HepG2 (cell line): Measurements from ENCODE around the gene BBLN. TPM values are rescaled to one million over a fixed set of nuclear protein-coding genes. Genes with fewer than 3 reads are reported as not detected.

Source experiments
- ATF6 ChIP-seq: sonication (generic); formaldehyde crosslinking; conservative IDR thresholded peaks from 2 replicates; pipeline ENCODE4 v1.4.0; 2020; ENCODE audit warnings: missing genetic modification reagents
- CREM ChIP-seq, 2 experiments: sonication (generic) in 1 of 2; formaldehyde crosslinking in 1 of 2; IDR thresholded peaks; 2 replicates each; pipeline versions ENCODE4 v1.4.0 to v1.6.1; 2016 to 2020; ENCODE audit warnings: antibody characterized with exemption in 1 of 2, mild to moderate bottlenecking in 1 of 2, missing genetic modification reagents in 1 of 2
- ETV5 ChIP-seq: IDR thresholded peaks from 2 replicates; pipeline ENCODE4 v1.6.1; 2018; ENCODE audit warnings: missing biosample characterization, missing genetic modification reagents, inconsistent platforms, borderline replicate concordance
- GLI4 ChIP-seq: sonication (generic); formaldehyde crosslinking; IDR thresholded peaks from 2 replicates; pipeline ENCODE4 v1.5.1; 2020; ENCODE audit warnings: missing genetic modification reagents, mild to moderate bottlenecking, moderate library complexity, borderline replicate concordance
- GPBP1L1 ChIP-seq: sonication (generic); formaldehyde crosslinking; IDR thresholded peaks from 2 replicates; pipeline ENCODE4 v1.5.0; 2020; ENCODE audit warnings: mild to moderate bottlenecking, missing genetic modification reagents
- HMG20B ChIP-seq: conservative IDR thresholded peaks from 2 replicates; pipeline ENCODE4 v1.6.1; 2016; ENCODE audit warnings: missing genetic modification reagents, missing compliant biosample characterization
- IRF9 ChIP-seq: sonication (generic); formaldehyde crosslinking; IDR thresholded peaks from 2 replicates; pipeline ENCODE4 v1.8.0; 2022; ENCODE audit warnings: missing genetic modification reagents, mild to moderate bottlenecking, borderline replicate concordance
- JDP2 ChIP-seq: sonication (generic); formaldehyde crosslinking; IDR thresholded peaks from 2 replicates; pipeline ENCODE4 v1.8.1; 2022; ENCODE audit warnings: missing genetic modification reagents, borderline replicate concordance
- MTERF4 ChIP-seq: sonication (generic); formaldehyde crosslinking; IDR thresholded peaks from 2 replicates; pipeline ENCODE4 v1.8.0; 2023; ENCODE audit warnings: mild to moderate bottlenecking, missing genetic modification reagents
- NPAS2 ChIP-seq: sonication (generic); formaldehyde crosslinking; IDR thresholded peaks from 2 replicates; pipeline ENCODE4 v1.8.0; 2022; ENCODE audit warnings: mild to moderate bottlenecking, missing genetic modification reagents, borderline replicate concordance
- RFX1 ChIP-seq: fragments of 450-650 bp; IDR thresholded peaks from 2 replicates; pipeline ENCODE4 v1.6.1; 2017
- RNF219 ChIP-seq: sonication (generic); formaldehyde crosslinking; IDR thresholded peaks from 2 replicates; pipeline ENCODE4 v1.5.0; 2020; ENCODE audit warnings: mild to moderate bottlenecking, missing genetic modification reagents
- STAT5B ChIP-seq: sonication (generic); formaldehyde crosslinking; IDR thresholded peaks from 2 replicates; pipeline ENCODE4 v1.4.0; 2020; ENCODE audit warnings: missing genetic modification reagents
- YEATS4 ChIP-seq: sonication (generic); formaldehyde crosslinking; IDR thresholded peaks from 2 replicates; pipeline ENCODE4 v1.4.0; 2020; ENCODE audit warnings: missing genetic modification reagents, borderline replicate concordance
- ZBTB20 ChIP-seq: sonication (generic); formaldehyde crosslinking; IDR thresholded peaks from 2 replicates; pipeline ENCODE4 v1.8.1; 2023; ENCODE audit warnings: missing genetic modification reagents, low read depth, mild to moderate bottlenecking, borderline replicate concordance
- ZNF337 ChIP-seq: sonication (generic); formaldehyde crosslinking; IDR thresholded peaks from 2 replicates; pipeline ENCODE4 v1.5.1; 2020; ENCODE audit warnings: missing genetic modification reagents, low read depth, mild to moderate bottlenecking, borderline replicate concordance
- ZNF503 ChIP-seq: sonication (generic); formaldehyde crosslinking; IDR thresholded peaks from 2 replicates; pipeline ENCODE4 v1.4.0; 2020; ENCODE audit warnings: missing genetic modification reagents
- ZNF619 ChIP-seq: sonication (generic); formaldehyde crosslinking; IDR thresholded peaks from 2 replicates; pipeline ENCODE4 v1.4.0; 2020; ENCODE audit warnings: mild to moderate bottlenecking, missing genetic modification reagents
- ZNF724P ChIP-seq: sonication (generic); formaldehyde crosslinking; IDR thresholded peaks from 2 replicates; pipeline ENCODE4 v1.8.0; 2022; ENCODE audit warnings: missing genetic modification reagents, borderline replicate concordance
- ZNF816 ChIP-seq: sonication (generic); formaldehyde crosslinking; IDR thresholded peaks from 2 replicates; pipeline ENCODE4 v1.8.0; 2022; ENCODE audit warnings: missing genetic modification reagents, mild to moderate bottlenecking, borderline replicate concordance
- polyA plus RNA-seq, 8 experiments: library from polyadenylated mRNA; depleted of rRNA in 3 of 8; stranded (reverse) in 7 of 8; unstranded in 1 of 8; fragments of >200 nt; fragmentation: Illumina TruSeq in 4 of 8; extraction: Trizol in 4 of 8; gene quantifications; 2 replicates each; pipeline versions ENCODE4 v1.2.1 to v1.2.3, GENCODE V29; 2011 to 2016; ENCODE audit warnings: low read depth in 4 of 8, missing spikeins in 1 of 8, mixed read lengths in 1 of 8; ENCODE audit not compliant: insufficient read depth in 1 of 8
- total RNA-seq, 5 experiments: library from RNA; depleted of rRNA; stranded (reverse); fragments of >200 nt; fragmentation: Illumina TruSeq; extraction: Trizol; gene quantifications; 2 replicates each; pipeline ENCODE4 v1.2.3, GENCODE V29; 2016; ENCODE audit warnings: low read depth in 1 of 5

The BBLN gene
- total and polyA plus RNA-seq, 2 of the 13 experiments (the other 11 are each of a cell fraction or from before 2014, with no cell fraction given), result 27.6 to 33.1 TPM

- TF ChIP-seq MTERF4 (CRISPR knock-in tag) (no peak; the same call in 1 of the 2 replicates), GPBP1L1 (CRISPR knock-in tag) (no peak), ZNF724P (CRISPR knock-in tag) (no peak), ETV5 (CRISPR knock-in tag) (no peak), HMG20B (CRISPR knock-in tag) (no peak), RNF219 (CRISPR knock-in tag) (no peak), ZNF619 (CRISPR knock-in tag) (no peak), CREM (IDR thresholded peaks at IDR 0.05) (no peak), CREM (CRISPR knock-in tag; IDR thresholded peaks at IDR 0.05) (no peak), ATF6 (no peak), RFX1 (no peak), GLI4 (CRISPR knock-in tag) (peak; percentile 20; the same call in 1 of the 2 replicates), ZNF337 (no peak), YEATS4 (CRISPR knock-in tag) (peak; percentile 87), NPAS2 (no peak), STAT5B (CRISPR knock-in tag) (no peak), ZBTB20 (CRISPR knock-in tag) (no peak), JDP2 (CRISPR knock-in tag) (no peak), ZNF816 (CRISPR knock-in tag) (no peak), ZNF503 (CRISPR knock-in tag) (no peak), IRF9 (no peak)
Observed at GRCh38 chr9:128127568-128127989, 32.5 kb upstream of the BBLN start, which contains the start of gene PTGES2 (continued).
